NAMALWA (cell line): Measurements from ENCODE around the gene USP53.
"Not testable (repeated sequence)": the region's sequence is repeated elsewhere in the genome, so short reads cannot be mapped to it uniquely, and the experiment has no call there.

Experiments
- DNase-seq: peaks from one replicate; pipeline ENCODE4 v3.0.0-alpha.2; 2015; ENCODE audit warnings: low spot score

Gene USP53

DNA sequence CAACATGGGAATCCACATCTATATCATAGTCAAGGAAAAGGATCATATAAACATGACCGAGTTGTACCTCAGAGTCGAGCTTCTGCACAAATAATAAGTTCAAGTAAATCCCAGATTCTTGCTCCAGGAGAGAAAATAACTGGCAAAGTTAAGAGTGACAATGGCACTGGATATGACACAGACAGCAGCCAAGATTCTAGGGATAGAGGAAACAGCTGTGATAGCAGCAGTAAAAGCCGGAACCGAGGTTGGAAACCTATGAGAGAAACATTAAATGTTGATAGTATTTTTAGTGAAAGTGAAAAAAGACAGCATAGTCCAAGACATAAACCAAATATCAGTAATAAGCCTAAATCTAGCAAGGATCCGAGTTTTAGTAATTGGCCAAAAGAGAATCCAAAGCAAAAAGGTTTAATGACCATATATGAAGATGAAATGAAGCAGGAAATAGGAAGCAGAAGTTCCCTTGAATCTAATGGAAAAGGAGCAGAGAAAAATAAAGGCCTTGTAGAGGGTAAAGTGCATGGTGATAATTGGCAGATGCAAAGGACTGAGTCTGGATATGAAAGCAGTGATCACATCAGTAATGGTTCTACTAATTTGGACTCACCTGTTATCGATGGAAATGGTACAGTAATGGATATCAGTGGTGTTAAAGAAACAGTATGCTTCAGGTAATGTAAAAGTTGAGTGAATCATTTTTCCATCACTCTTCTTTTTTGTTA, 59.0 kb downstream of the USP53 start:
- no peak for DNase-seq

GRCh38 chr4:119279541-119279940, 67.0 kb downstream of the USP53 start:
- DNase-seq: not testable (repeated sequence)

DNA sequence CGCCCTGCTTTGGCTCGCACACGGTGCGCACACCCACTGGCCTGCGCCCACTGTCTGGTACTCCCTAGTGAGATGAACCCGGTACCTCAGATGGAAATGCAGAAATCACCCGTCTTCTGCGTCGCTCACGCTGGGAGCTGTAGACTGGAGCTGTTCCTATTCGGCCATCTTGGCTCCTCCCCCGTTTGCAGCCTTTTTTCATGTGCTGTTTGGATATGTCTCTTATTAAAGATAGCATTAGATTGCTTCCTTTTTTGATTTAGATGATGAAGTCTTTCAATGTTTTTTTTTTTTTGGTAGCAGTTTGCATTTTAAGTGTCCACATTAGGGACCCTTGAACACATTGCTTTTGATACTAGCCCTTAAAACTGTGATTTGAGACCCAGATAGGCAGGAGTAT, 67.4 kb downstream of the USP53 start:
- not testable (repeated sequence) for DNase-seq

DNA sequence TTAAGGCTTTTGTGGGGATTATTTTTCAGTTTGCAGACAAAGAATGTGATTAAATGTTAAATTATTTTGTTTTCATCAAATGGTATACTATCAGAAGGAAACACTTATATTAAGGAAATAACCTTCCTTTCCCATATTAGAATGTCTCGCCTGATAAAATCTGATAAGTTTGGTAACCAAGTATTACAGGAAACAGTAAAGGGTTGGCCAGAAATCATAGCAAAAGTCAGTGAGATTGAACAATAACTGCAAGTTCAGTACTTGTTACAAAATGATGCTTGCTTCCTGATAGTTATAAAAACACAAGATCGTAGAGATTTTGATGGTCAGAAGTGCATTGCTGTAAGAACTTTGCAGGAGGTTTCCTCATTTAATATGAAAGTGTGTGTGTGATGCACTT, 68.9 kb downstream of the USP53 start:
- no peak for DNase-seq

- peak; percentile 62 for DNase-seq
Measured at GRCh38 chr4:119284876-119285780, 72.6 kb downstream of the USP53 start.

- peak; percentile 73 for DNase-seq
Measured at GRCh38 chr4:119286377-119287002, 74.0 kb downstream of the USP53 start.

DNA sequence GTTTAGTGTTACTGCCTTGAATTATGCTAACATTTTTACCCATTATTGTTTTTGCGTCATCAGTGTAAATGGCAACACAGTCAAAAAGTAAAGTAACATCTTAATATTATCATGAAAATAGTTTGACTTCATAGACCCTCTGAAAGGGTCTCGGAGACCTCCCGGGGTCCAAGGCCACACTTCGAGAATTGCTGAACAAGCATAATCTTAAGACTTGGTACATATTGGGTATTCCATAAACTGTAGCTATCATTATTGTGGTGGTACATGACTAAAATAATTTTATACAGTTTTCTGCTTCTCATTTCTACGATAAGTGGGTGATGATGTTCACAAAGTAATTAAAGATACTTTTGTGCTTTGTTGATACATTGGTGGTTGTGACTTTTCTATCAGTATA, 76.8 kb downstream of the USP53 start:
- no peak for DNase-seq

GRCh38 chr4:119290598-119290997, 78.1 kb downstream of the USP53 start:
- no peak for DNase-seq

DNA sequence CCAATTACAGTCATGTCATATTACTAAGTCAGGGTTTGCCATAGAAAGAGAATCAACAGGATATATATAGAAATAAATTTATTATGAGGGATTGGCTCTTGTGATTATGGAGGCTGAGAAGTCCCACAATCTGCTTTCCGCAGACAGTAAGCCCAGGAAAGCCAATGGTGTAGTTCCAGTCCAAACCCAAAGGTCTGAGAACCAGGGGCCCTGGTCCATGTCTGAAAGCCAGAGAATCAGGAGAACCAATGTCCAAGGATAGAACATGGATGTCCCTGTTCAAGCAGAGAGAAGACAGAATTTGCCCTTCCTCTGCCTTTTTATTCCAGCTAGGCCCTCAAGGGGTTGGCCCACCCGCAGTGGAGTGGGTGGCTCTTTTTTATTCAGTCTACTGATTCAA, 83.8 kb downstream of the USP53 start:
- no peak for DNase-seq

DNA sequence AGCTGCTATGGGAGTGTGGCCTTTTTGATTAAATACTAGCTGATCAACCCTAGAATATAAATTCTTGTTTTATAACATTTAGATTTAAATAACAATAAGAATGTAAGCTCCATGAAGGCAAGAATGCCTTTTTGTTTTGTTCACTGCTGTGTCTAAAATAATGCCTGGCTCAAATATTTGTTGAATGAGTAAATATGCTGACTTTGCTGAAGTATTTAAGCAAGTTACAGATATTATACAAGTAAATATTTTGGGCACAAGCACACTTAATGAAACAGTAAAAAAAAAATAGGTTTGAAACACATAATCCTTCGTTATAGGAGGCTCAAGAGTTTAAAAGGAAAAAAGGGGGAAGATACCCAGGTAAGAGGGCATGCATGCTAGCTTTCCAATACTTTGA, 85.3 kb downstream of the USP53 start:
- no peak for DNase-seq

GRCh38 chr4:119299260-119299671, 86.8 kb downstream of the USP53 start:
- DNase-seq: no peak

DNA sequence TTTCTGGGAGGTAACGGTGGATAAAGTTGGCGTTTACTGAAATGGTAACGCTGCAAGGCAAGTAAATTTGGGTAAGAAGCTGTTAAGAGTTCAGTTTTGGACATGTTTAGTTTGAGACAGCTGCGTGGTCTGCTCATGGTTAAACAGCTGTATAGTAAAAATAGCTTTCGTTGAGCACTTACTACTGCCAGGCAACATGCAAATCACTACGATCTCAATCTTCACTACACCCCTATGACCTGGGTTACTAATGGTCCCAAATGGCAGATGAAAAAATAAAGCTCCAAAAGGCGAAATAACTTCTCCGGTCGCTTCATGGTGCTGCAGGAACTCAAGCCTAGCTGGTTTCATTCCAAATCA, 87.2 kb downstream of the USP53 start:
- DNase-seq: peak; percentile 89

- peak; percentile 97 for DNase-seq
Measured at GRCh38 chr4:119300101-119300978, 87.8 kb downstream of the USP53 start.

- no peak for DNase-seq
Measured at GRCh38 chr4:119302073-119302832, 89.7 kb downstream of the USP53 start.

GRCh38 chr4:119303587-119304305, 91.2 kb downstream of the USP53 start:
- DNase-seq: no peak

GRCh38 chr4:119304431-119304830, 91.9 kb downstream of the USP53 start:
- no peak for DNase-seq

GRCh38 chr4:119307606-119308005, 95.1 kb downstream of the USP53 start:
- no peak for DNase-seq

DNA sequence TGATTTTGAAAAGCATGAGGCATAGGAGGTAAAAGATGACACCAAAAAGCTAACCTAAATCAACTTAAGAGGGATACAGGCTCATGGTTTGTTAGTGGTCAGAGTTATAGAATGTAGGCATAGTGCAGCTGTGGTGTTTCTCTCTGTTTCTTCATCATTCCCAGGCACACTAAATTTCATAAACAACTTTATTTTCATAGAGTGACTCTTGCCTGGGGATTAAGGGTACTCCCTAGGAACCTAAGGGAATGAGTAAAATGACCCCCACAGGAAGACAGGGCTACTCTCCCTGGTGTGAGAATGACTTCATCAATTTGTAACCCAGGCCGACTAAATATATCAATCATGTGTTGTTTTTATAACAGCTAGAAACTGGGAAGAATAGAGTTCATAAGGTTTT, 98.3 kb downstream of the USP53 start:
- no peak for DNase-seq

- no peak for DNase-seq
Measured at GRCh38 chr4:119313237-119313636, 100.7 kb downstream of the USP53 start.

GRCh38 chr4:119314356-119314755, 101.8 kb downstream of the USP53 start:
- DNase-seq: peak; percentile 78
